ENCODE data around the gene UGT1A8. TPM values are rescaled to one million over a fixed set of nuclear protein-coding genes. Genes with fewer than 3 reads are reported as not detected.

UGT1A8 gene
- total RNA-seq, 2 donors from 2014 or later: not detected

GRCh38 chr2:233778030-233778429 is 160.6 kb downstream of the UGT1A8 start, which contains the start of gene MROH2A:
Gene MROH2A, plus strand, starts transcription at chr2:233778330. Its CDS starts 1,029 bp downstream, at chr2:233779359.
- peaks cover 22% of the 10 kb centered on the region for H3K9me3 Mint-ChIP-seq
- H3K4me3 Mint-ChIP-seq: no peak within 1 kb of the TSS
- no peaks in the 10 kb centered on the region for H3K36me3 ChIP-seq (ENCODE audit: control insufficient read depth, insufficient read depth, low read length)

GRCh38 chr2:233779722-233780121 is 162.3 kb downstream of the UGT1A8 start:
- 91 to 100% methylated on average over 3 to 4 of the region's 4 CpGs for WGBS, 2 experiments (ENCODE audit: insufficient coverage in 1 of 2, insufficient read length in 1 of 2)
- peaks cover 5% of the 10 kb centered on the region for H3K27me3 Mint-ChIP-seq (ENCODE audit: insufficient read depth)
- DNase-seq: no peak
- no peak overlapping the region for H3K4me3 Mint-ChIP-seq
- Histone ChIP-seq H3K4me3 (ENCODE audit: low read length) (no peak overlapping the region), H3K9me3 (ENCODE audit: control insufficient read depth, low read length) (peaks cover 10% of the 10 kb centered on the region), H3K27me3 (ENCODE audit: control insufficient read depth, insufficient read depth, low read length, poor library complexity, severe bottlenecking) (no peaks in the 10 kb centered on the region), H3K27ac (ENCODE audit: low read depth, low read length) (no peak overlapping the region), H3K36me3 (ENCODE audit: control insufficient read depth, insufficient read depth, low read length) (no peaks in the 10 kb centered on the region), H3K9ac (ENCODE audit: extremely low read depth, low read length, poor library complexity, severe bottlenecking) (no peak overlapping the region), H3K4me1 (ENCODE audit: control insufficient read depth, insufficient read depth, low read length) (no peaks in the 10 kb centered on the region)
- no peaks in the 10 kb centered on the region for H3K4me1 Mint-ChIP-seq
- H3K9me3 Mint-ChIP-seq: peaks cover 22% of the 10 kb centered on the region
- no peak for TF ChIP-seq CTCF (conservative IDR thresholded peaks at IDR 0.05)
- H3K27ac Mint-ChIP-seq: no peak overlapping the region
- H3K36me3 Mint-ChIP-seq (ENCODE audit: low read depth): no peaks in the 10 kb centered on the region

More at GRCh38 chr2:233778030-233778429, 160.6 kb downstream of the UGT1A8 start, which contains the start of gene MROH2A:
- no peaks in the 10 kb centered on the region for H3K4me1 Mint-ChIP-seq
- no peak for TF ChIP-seq CTCF (conservative IDR thresholded peaks at IDR 0.05)
- no peak within 1 kb of the TSS for H3K4me3 ChIP-seq (ENCODE audit: low read length)
- H3K4me1 ChIP-seq (ENCODE audit: control insufficient read depth, insufficient read depth, low read length): no peaks in the 10 kb centered on the region
- DNase-seq: no peak
- H3K27ac ChIP-seq (ENCODE audit: low read depth, low read length): no peak within 1 kb of the TSS
- WGBS, 2 experiments (ENCODE audit: insufficient coverage in 1 of 2, insufficient read length in 1 of 2): 81% methylated on average over 2 of the region's 2 CpGs; no CpG with 5 or more reads in 1 of the 2 experiments
- no peaks in the 10 kb centered on the region for H3K36me3 Mint-ChIP-seq (ENCODE audit: low read depth)
- no peak within 1 kb of the TSS for H3K9ac ChIP-seq (ENCODE audit: extremely low read depth, low read length, poor library complexity, severe bottlenecking)
- H3K27me3 Mint-ChIP-seq (ENCODE audit: insufficient read depth): peaks cover 5% of the 10 kb centered on the region
- no peaks in the 10 kb centered on the region for H3K27me3 ChIP-seq (ENCODE audit: control insufficient read depth, insufficient read depth, low read length, poor library complexity, severe bottlenecking)
- H3K9me3 ChIP-seq (ENCODE audit: control insufficient read depth, low read length): peaks cover 10% of the 10 kb centered on the region
- H3K27ac Mint-ChIP-seq: no peak within 1 kb of the TSS

GRCh38 chr2:233780771-233781170 is 163.3 kb downstream of the UGT1A8 start:
- Mint-ChIP-seq H3K4me1 (no peaks in the 10 kb centered on the region), H3K4me3 (no peak overlapping the region), H3K27me3 (ENCODE audit: insufficient read depth) (peaks cover 5% of the 10 kb centered on the region), H3K27ac (no peak overlapping the region), H3K36me3 (ENCODE audit: low read depth) (no peaks in the 10 kb centered on the region), H3K9me3 (peaks cover 15% of the 10 kb centered on the region)
- Histone ChIP-seq H3K27ac (ENCODE audit: low read depth, low read length) (no peak overlapping the region), H3K36me3 (ENCODE audit: control insufficient read depth, insufficient read depth, low read length) (no peaks in the 10 kb centered on the region), H3K4me3 (ENCODE audit: low read length) (no peak overlapping the region), H3K4me1 (ENCODE audit: control insufficient read depth, insufficient read depth, low read length) (no peaks in the 10 kb centered on the region), H3K9me3 (ENCODE audit: control insufficient read depth, low read length) (peaks cover 7% of the 10 kb centered on the region), H3K27me3 (ENCODE audit: control insufficient read depth, insufficient read depth, low read length, poor library complexity, severe bottlenecking) (no peaks in the 10 kb centered on the region), H3K9ac (ENCODE audit: extremely low read depth, low read length, poor library complexity, severe bottlenecking) (no peak overlapping the region)
- TF ChIP-seq CTCF (conservative IDR thresholded peaks at IDR 0.05): no peak
- DNase-seq: no peak
- WGBS, 2 experiments (ENCODE audit: insufficient coverage in 1 of 2, insufficient read length in 1 of 2): 85 to 100% methylated on average over 1 to 3 of the region's 4 CpGs
